Measurements from ENCODE around the gene DNAJC13. TPM values are rescaled to one million over a fixed set of nuclear protein-coding genes. Genes with fewer than 3 reads are reported as not detected.
"Not testable (repeated sequence)": the region's sequence is repeated elsewhere in the genome, so short reads cannot be mapped to it uniquely, and the experiment has no call there.

Gene DNAJC13, protein sequence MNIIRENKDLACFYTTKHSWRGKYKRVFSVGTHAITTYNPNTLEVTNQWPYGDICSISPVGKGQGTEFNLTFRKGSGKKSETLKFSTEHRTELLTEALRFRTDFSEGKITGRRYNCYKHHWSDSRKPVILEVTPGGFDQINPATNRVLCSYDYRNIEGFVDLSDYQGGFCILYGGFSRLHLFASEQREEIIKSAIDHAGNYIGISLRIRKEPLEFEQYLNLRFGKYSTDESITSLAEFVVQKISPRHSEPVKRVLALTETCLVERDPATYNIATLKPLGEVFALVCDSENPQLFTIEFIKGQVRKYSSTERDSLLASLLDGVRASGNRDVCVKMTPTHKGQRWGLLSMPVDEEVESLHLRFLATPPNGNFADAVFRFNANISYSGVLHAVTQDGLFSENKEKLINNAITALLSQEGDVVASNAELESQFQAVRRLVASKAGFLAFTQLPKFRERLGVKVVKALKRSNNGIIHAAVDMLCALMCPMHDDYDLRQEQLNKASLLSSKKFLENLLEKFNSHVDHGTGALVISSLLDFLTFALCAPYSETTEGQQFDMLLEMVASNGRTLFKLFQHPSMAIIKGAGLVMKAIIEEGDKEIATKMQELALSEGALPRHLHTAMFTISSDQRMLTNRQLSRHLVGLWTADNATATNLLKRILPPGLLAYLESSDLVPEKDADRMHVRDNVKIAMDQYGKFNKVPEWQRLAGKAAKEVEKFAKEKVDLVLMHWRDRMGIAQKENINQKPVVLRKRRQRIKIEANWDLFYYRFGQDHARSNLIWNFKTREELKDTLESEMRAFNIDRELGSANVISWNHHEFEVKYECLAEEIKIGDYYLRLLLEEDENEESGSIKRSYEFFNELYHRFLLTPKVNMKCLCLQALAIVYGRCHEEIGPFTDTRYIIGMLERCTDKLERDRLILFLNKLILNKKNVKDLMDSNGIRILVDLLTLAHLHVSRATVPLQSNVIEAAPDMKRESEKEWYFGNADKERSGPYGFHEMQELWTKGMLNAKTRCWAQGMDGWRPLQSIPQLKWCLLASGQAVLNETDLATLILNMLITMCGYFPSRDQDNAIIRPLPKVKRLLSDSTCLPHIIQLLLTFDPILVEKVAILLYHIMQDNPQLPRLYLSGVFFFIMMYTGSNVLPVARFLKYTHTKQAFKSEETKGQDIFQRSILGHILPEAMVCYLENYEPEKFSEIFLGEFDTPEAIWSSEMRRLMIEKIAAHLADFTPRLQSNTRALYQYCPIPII (N-terminal part only)
- total RNA-seq = 39.9 TPM
- long read RNA-seq, partial matches to known transcripts = 2 of 4 reads
- long read RNA-seq, other reads (novel, unspliced or antisense) = 1 of 4 reads

GRCh38 chr3:132416807-132417694, at the start of gene DNAJC13:
TSS of gene DNAJC13 (plus strand) at chr3:132417502. CDS start at chr3:132434551, 17,049 bp downstream.
- intact Hi-C loops (cut with DNase I) = no loop called here
- peak; percentile 96 for DNase-seq (ENCODE audit: low spot score)

DNA sequence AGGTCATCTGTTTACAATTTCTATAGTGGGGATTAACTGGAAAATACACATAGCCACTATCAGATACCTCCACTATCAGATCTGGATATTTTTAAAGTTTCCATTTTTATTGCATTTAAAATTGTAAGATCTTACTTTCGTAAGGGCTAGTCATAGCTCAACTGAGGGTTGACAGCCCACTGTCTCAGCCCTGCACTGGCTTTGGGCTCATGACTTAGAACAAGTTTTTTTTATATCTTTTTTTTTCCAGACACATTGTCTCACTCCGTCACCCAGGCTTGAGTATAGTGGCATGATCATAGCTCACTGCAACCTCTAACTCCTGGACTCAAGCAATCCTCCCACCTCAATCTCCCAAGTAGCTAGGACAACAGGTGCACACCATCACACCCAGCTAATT, 48.8 kb upstream of the DNAJC13 start:
- no peak for DNase-seq (ENCODE audit: low spot score)
- intact Hi-C loops (cut with DNase I) = no loop called here

DNA sequence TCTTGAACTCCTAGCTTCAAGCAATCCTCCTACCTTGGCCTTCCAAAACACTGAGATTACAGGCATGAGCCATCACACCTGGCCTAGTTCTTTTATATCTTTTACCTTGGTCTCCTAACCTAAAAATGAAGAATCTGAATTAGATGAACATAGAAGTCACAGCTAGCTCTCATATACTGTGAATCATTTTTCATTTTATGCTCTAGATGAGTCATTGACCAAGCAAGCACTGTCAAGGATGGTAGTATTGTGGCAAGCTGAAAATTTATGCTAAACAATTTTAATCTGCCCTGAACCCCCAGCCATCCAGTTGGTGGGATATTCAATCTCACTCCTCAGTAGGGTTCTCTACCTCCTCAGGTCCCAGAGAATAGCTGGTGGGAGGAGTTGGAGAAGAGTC, 48.3 kb upstream of the DNAJC13 start:
- intact Hi-C loops (cut with DNase I) = no loop called here
- no peak for DNase-seq (ENCODE audit: low spot score)

- intact Hi-C loops (cut with DNase I); DNase-seq (ENCODE audit: low spot score): not testable (repeated sequence)
These were observed 40.4 kb upstream of the DNAJC13 start for GRCh38 chr3:132376945-132377354.

DNA sequence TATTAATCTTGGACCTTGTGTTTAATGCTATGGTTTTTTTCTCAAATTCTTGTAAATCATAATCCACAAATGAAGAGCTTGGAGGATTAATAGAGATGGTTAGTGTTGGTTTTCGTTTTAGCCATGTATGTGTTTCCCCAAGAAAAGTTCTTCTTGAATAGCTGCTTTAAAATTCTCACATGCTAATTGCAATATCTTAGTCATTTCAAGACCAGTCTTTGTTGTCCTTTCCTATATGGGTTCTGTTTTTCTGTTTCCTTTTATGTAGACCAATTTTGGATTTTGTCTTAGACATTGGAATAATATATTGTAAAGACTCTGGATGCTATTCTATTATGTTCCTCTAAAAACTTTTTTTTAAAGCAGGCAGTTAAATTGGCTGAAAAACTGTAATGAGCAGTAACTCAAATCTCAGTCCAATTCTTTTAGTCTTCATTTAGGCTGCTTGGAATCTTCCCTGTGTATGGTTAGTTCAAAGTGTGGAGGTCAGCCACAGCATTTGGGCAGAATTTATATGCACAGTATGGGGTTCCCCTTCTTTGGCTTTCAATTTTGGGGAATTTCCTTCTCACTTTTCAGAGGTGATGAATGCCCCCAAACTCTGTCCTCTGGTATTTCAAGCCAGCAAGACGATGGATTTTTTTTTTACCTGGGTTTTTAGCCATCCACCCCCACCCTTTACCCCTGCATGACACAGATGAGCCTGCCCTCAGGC, 39.1 kb upstream of the DNAJC13 start:
- no peak for DNase-seq (ENCODE audit: low spot score)
- intact Hi-C loops (cut with DNase I) = no loop called here

GRCh38 chr3:132378846-132379245, 38.5 kb upstream of the DNAJC13 start:
- intact Hi-C loops (cut with DNase I) = no loop called here

GRCh38 chr3:132380920-132381319, 36.4 kb upstream of the DNAJC13 start:
- intact Hi-C loops (cut with DNase I) = no loop called here
- DNase-seq (ENCODE audit: low spot score) = no peak

More at GRCh38 chr3:132378846-132379245, 38.5 kb upstream of the DNAJC13 start:
- no peak for DNase-seq (ENCODE audit: low spot score)

GRCh38 chr3:132381348-132381944, 35.9 kb upstream of the DNAJC13 start:
- no peak for DNase-seq (ENCODE audit: low spot score)
- intact Hi-C loops (cut with DNase I) = no loop called here

- DNase-seq (ENCODE audit: low spot score) = no peak
- intact Hi-C loops (cut with DNase I) = no loop called here
These were observed 35.0 kb upstream of the DNAJC13 start for GRCh38 chr3:132382267-132382666.

DNA sequence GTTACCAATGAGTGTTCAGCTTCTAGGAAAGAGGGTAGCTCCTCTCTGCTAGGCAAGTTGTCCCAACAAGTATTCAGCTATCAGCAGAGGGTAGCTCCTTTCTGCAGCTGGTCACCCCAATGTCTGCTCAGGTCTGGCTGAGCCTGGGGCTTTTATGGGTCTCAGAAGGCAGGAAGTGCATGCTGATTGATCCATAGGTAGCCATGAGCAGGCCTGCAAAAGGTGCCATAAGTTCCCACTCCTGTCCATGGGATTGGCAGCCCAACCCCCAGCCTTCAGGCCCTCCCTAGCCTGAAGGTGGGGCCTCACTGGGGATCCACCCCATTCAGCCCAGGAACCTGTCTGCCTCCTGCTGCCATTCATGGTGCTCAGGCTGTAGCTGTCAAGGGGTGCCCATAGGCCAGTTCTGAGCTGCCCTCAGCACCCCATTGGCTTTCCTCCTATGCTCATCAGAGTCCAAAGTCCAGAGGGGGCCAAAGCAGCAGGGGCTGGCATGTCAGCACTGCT, 34.6 kb upstream of the DNAJC13 start:
- intact Hi-C loops (cut with DNase I) = no loop called here
- DNase-seq (ENCODE audit: low spot score) = no peak

- no peak for DNase-seq (ENCODE audit: low spot score)
- intact Hi-C loops (cut with DNase I) = no loop called here
These were observed 31.0 kb upstream of the DNAJC13 start for GRCh38 chr3:132386259-132386658.

- DNase-seq (ENCODE audit: low spot score); intact Hi-C loops (cut with DNase I): not testable (repeated sequence)
These were observed 24.6 kb upstream of the DNAJC13 start for GRCh38 chr3:132392675-132393074.

- intact Hi-C loops (cut with DNase I) = no loop called here
- DNase-seq (ENCODE audit: low spot score) = no peak
These were observed 23.0 kb upstream of the DNAJC13 start for GRCh38 chr3:132394320-132394719.

GRCh38 chr3:132395126-132395525, 22.2 kb upstream of the DNAJC13 start:
- intact Hi-C loops (cut with DNase I) = no loop called here
- DNase-seq (ENCODE audit: low spot score) = no peak

- intact Hi-C loops (cut with DNase I) = no loop called here
- no peak for DNase-seq (ENCODE audit: low spot score)
These were observed 21.0 kb upstream of the DNAJC13 start for GRCh38 chr3:132396255-132396654.

- intact Hi-C loops (cut with DNase I); DNase-seq (ENCODE audit: low spot score): not testable (repeated sequence)
These were observed 20.5 kb upstream of the DNAJC13 start for GRCh38 chr3:132396776-132397175.
